Breast epithelium (tissue), 3 donors: ENCODE results near the gene PCK2.

Experiments
- POLR2A ChIP-seq: fragments of 450-650 bp; IDR thresholded peaks from one replicate; pipeline ENCODE4 v1.6.1; 2016; ENCODE audit warnings: antibody characterized with exemption, mild to moderate bottlenecking, moderate library complexity
- POLR2AphosphoS5 ChIP-seq, 3 donors: sonication (generic); formaldehyde crosslinking; IDR thresholded peaks; one replicate each; pipeline ENCODE4 v1.6.1; 2017; ENCODE audit warnings: antibody characterized with exemption in 3 of 3
- TF ChIP-seq, protein P1 (sequence below), 3 donors: fragments of 450-650 bp; IDR thresholded peaks; one replicate each; pipeline ENCODE4 v1.5.1; 2016 to 2017; ENCODE audit warnings: antibody characterized with exemption in 3 of 3, mild to moderate bottlenecking in 3 of 3, moderate library complexity in 3 of 3

DNA sequence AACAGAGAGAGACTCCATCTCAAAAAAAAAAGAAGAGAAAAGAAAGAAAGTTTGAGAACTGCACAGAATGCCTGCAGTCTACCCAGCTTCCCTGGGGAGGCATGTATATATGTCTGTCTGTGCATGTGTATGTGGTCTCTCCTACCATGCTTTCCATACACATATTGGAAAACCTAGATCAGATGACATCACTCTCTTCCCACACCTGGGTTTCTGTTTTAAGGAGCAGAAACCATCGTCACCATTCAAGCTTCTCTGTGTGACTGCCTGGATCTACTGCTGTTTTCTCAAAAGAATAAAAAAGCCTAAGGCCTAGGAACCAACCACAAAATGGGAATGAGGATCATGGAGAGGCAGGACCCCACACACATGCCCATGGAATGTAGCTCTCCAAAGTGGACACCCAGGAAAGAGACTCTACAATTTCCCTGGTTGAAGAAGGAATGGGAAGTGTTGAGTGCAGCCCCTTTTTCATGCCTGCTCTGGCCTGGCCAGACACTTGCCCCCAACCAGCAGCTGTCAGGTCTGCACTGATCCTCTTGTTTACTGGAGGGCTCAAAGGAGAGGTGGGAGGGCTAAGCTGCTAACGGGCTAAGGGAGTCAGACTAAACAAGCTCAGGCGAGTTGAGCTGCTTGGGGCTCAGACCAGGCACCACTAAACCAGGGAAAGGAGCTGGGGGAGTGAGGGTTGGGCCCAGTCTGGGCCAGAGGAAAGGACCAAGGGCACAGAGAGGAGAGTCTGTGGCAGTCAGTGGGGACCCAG, 7.7 kb upstream of the PCK2 start:
- TF ChIP-seq, protein P1, sequence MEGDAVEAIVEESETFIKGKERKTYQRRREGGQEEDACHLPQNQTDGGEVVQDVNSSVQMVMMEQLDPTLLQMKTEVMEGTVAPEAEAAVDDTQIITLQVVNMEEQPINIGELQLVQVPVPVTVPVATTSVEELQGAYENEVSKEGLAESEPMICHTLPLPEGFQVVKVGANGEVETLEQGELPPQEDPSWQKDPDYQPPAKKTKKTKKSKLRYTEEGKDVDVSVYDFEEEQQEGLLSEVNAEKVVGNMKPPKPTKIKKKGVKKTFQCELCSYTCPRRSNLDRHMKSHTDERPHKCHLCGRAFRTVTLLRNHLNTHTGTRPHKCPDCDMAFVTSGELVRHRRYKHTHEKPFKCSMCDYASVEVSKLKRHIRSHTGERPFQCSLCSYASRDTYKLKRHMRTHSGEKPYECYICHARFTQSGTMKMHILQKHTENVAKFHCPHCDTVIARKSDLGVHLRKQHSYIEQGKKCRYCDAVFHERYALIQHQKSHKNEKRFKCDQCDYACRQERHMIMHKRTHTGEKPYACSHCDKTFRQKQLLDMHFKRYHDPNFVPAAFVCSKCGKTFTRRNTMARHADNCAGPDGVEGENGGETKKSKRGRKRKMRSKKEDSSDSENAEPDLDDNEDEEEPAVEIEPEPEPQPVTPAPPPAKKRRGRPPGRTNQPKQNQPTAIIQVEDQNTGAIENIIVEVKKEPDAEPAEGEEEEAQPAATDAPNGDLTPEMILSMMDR (IDR thresholded peaks at IDR 0.05): no peak
- TF ChIP-seq POLR2AphosphoS5 (IDR thresholded peaks at IDR 0.05) (no peak), POLR2A (no peak)
